Measurements from ENCODE around the gene ZDHHC3.

The ZDHHC3 gene

GRCh38 chr3:44885618-44886017 is 90.4 kb downstream of the ZDHHC3 start:
- DNase-seq (ENCODE audit: low read depth) = peak; percentile 97
- TF ChIP-seq CTCF (conservative IDR thresholded peaks at IDR 0.05; ENCODE audit: control insufficient read depth, insufficient read depth, low read depth, low read length) = no peak
- no peak overlapping the region for H3K4me3 ChIP-seq (ENCODE audit: control insufficient read depth, low read depth, low read length)

GRCh38 chr3:44883999-44884431 is 92.0 kb downstream of the ZDHHC3 start:
- DNase-seq (ENCODE audit: low read depth) = peak; percentile 99
- no peak for TF ChIP-seq CTCF (conservative IDR thresholded peaks at IDR 0.05; ENCODE audit: control insufficient read depth, insufficient read depth, low read depth, low read length)
- H3K4me3 ChIP-seq (ENCODE audit: control insufficient read depth, low read depth, low read length) = no peak overlapping the region

GRCh38 chr3:44883213-44883955 is 92.6 kb downstream of the ZDHHC3 start:
- no peak overlapping the region for H3K4me3 ChIP-seq (ENCODE audit: control insufficient read depth, low read depth, low read length)
- DNase-seq (ENCODE audit: low read depth) = peak; percentile 34
- TF ChIP-seq CTCF (conservative IDR thresholded peaks at IDR 0.05; ENCODE audit: control insufficient read depth, insufficient read depth, low read depth, low read length) = no peak

GRCh38 chr3:44880284-44880683 is 95.7 kb downstream of the ZDHHC3 start:
- DNase-seq (ENCODE audit: low read depth) = no peak
- no peak overlapping the region for H3K4me3 ChIP-seq (ENCODE audit: control insufficient read depth, low read depth, low read length)
- no peak for TF ChIP-seq CTCF (conservative IDR thresholded peaks at IDR 0.05; ENCODE audit: control insufficient read depth, insufficient read depth, low read depth, low read length)

GRCh38 chr3:44877333-44877732 is 98.6 kb downstream of the ZDHHC3 start:
- no peak overlapping the region for H3K4me3 ChIP-seq (ENCODE audit: control insufficient read depth, low read depth, low read length)
- no peak for TF ChIP-seq CTCF (conservative IDR thresholded peaks at IDR 0.05; ENCODE audit: control insufficient read depth, insufficient read depth, low read depth, low read length)
- no peak for DNase-seq (ENCODE audit: low read depth)

GRCh38 chr3:44875596-44875995 is 100.4 kb downstream of the ZDHHC3 start:
- no peak for DNase-seq (ENCODE audit: low read depth)
- no peak for TF ChIP-seq CTCF (conservative IDR thresholded peaks at IDR 0.05; ENCODE audit: control insufficient read depth, insufficient read depth, low read depth, low read length)
- no peak overlapping the region for H3K4me3 ChIP-seq (ENCODE audit: control insufficient read depth, low read depth, low read length)
